MCF 10A (cell line): Measurements from ENCODE around the gene ZNF554. TPM values are rescaled to one million over a fixed set of nuclear protein-coding genes. Genes with fewer than 3 reads are reported as not detected.

Experiments used
- BruUV-seq: library from RNA; stranded (reverse); fragments of 400-500 nt; replicated peaks from 2 replicates; lab custom pipeline; 2021; lab: Mats Ljungman, UMichigan
- CTCF ChIA-PET: fragments of 300-600 bp; sonication (Branson Sonifier 250); formaldehyde crosslinking; extraction: SDS; loops from one replicate; lab custom pipeline; 2021; ENCODE audit warnings: antibody characterized with exemption, inconsistent platforms; lab: Yijun Ruan, JAX
- POLR2A ChIA-PET: fragments of 300-600, 350-650 bp; sonication (Branson Sonifier 250); formaldehyde crosslinking; extraction: SDS; loops from one replicate; lab custom pipeline; 2020; ENCODE audit warnings: antibody characterized with exemption, inconsistent platforms; lab: Yijun Ruan, JAX
- DNase-seq: peaks from one replicate; pipeline ENCODE4 v3.0.0-alpha.2; 2018; ENCODE audit not compliant: unreplicated experiment
- H3K27ac Mint-ChIP-seq: one replicate; pipeline ENCODE4 v1.8.0; 2022; ENCODE audit warnings: mild to moderate bottlenecking, low read depth, mixed read lengths; ENCODE audit not compliant: unreplicated experiment
- H3K27me3 Mint-ChIP-seq: one replicate; pipeline ENCODE4 v1.8.0; 2022; ENCODE audit warnings: mixed read lengths; ENCODE audit not compliant: insufficient read depth, unreplicated experiment
- H3K36me3 Mint-ChIP-seq: one replicate; pipeline ENCODE4 v1.8.0; 2022; ENCODE audit warnings: mild to moderate bottlenecking, moderate library complexity, mixed read lengths; ENCODE audit not compliant: insufficient read depth, unreplicated experiment
- H3K4me1 Mint-ChIP-seq: one replicate; pipeline ENCODE4 v1.8.0; 2022; ENCODE audit warnings: mixed read lengths; ENCODE audit not compliant: insufficient read depth, unreplicated experiment
- H3K4me3 Mint-ChIP-seq: one replicate; pipeline ENCODE4 v1.8.0; 2022; ENCODE audit warnings: mild to moderate bottlenecking, moderate library complexity, mixed read lengths; ENCODE audit not compliant: unreplicated experiment
- H3K9me3 Mint-ChIP-seq: one replicate; pipeline ENCODE4 v1.8.0; 2022; ENCODE audit warnings: mixed read lengths; ENCODE audit not compliant: unreplicated experiment
- CTCF ChIP-seq: fragments of 200-600 bp; IDR thresholded peaks from one replicate; pipeline ENCODE4 v1.8.0; 2022; ENCODE audit warnings: antibody characterized with exemption, mild to moderate bottlenecking; ENCODE audit not compliant: unreplicated experiment
- intact Hi-C: fragments of 100-400 bp; cut with micrococcal nuclease; formaldehyde crosslinking; loops from 2 replicates; pipeline ENCODE4 v1.14.1; 2022
- total RNA-seq: library from RNA; stranded (reverse); gene quantifications from 2 replicates; pipeline ENCODE4 v1.2.3, GENCODE V29; 2022

Gene ZNF554
- total RNA-seq, 1 experiment from 2014 or later = 3.1 TPM

GRCh38 chr19:2885736-2886135 lies 66.1 kb downstream of the ZNF554 start:
- intact Hi-C loops = loop anchor here (5.0 kb wide), 1 partner anchor 238 kb away; no protein-coding TSS in a partner anchor
- Mint-ChIP-seq H3K27ac (no peak overlapping the region), H3K4me1 (no peaks in the 10 kb centered on the region), H3K4me3 (no peak overlapping the region), H3K9me3 (no peaks in the 10 kb centered on the region), H3K36me3 (no peaks in the 10 kb centered on the region), H3K27me3 (no peaks in the 10 kb centered on the region)
- CTCF ChIA-PET = interaction anchor here (1.7 to 4.9 kb wide), 2 partner anchors 65 to 66 kb away, joined by 3 to 41 read pairs; partner anchors contain the start of gene ZNF554
- POLR2A ChIA-PET = interaction anchor here (1.6 kb wide), 1 partner anchor 65 kb away, joined by 5 read pairs; no protein-coding TSS in a partner anchor
- no peak for TF ChIP-seq CTCF
- DNase-seq = no peak
- BruUV-seq = no TSS peak

Other genes with a start within 250 kb of the ZNF554 start
- 0.22 and 0.51 TPM in 2 replicates for gene GNG7, start 117.2 kb upstream of the ZNF554 start, total RNA-seq
- 0.37 and 0.74 TPM in 2 replicates for gene DIRAS1, start 98.5 kb upstream of the ZNF554 start, total RNA-seq
- gene SLC39A3, start 79.9 kb upstream of the ZNF554 start, total RNA-seq = 21.3 and 29.9 TPM in 2 replicates
- 63.2 and 66.6 TPM in 2 replicates for gene SGTA, start 36.6 kb upstream of the ZNF554 start, total RNA-seq
- 93.7 and 114 TPM in 2 replicates for gene THOP1, start 34.4 kb upstream of the ZNF554 start, total RNA-seq
- gene ZNF555, start 21.6 kb downstream of the ZNF554 start, total RNA-seq = 4.9 and 6.6 TPM in 2 replicates
- not detected in 2 replicates for gene ZNF556, start 47.5 kb downstream of the ZNF554 start, total RNA-seq
- gene ZNF57, start 81.1 kb downstream of the ZNF554 start, total RNA-seq = 4.8 and 5.5 TPM in 2 replicates
- 4.7 and 4.9 TPM in 2 replicates for gene ZNF77, start 125.1 kb downstream of the ZNF554 start, total RNA-seq
- 0.89 and 2.9 TPM in 2 replicates for gene TLE6, start 157.7 kb downstream of the ZNF554 start, total RNA-seq
- 1.9 and 3.0 TPM in 2 replicates for gene TLE2, start 209.4 kb downstream of the ZNF554 start, total RNA-seq
- gene TLE5, start 242.6 kb downstream of the ZNF554 start, total RNA-seq = 266 and 273 TPM in 2 replicates